GF-D8 (cell line): ENCODE measurements around the gene PRPF38A.
A peak's percentile ranks its signal among the peaks of the same experiment; 100 is the strongest.

Experiments
- DNase-seq: peaks from one replicate; lab custom pipeline; 2025; lab: John Stamatoyannopoulos, UW

Gene PRPF38A

DNA sequence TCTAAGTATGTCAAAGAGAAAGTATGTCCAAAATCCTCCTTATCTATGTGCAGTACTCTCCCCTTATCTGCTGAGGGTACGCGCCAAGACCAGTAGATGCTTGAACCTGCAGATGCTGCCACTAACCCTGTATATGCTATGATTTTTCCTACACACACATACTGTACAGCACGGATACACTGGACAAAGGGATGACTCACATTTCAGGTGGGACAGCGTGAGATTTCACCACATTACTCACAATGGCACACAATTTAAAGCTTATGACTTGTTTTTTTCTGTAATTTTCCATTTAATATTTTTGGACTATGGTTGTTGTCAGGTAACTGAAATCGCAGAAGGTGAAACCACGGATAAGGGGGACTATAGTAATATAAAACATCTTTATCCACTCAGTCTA lies 4.3 kb upstream of the PRPF38A start:
- DNase-seq: no peak

DNA sequence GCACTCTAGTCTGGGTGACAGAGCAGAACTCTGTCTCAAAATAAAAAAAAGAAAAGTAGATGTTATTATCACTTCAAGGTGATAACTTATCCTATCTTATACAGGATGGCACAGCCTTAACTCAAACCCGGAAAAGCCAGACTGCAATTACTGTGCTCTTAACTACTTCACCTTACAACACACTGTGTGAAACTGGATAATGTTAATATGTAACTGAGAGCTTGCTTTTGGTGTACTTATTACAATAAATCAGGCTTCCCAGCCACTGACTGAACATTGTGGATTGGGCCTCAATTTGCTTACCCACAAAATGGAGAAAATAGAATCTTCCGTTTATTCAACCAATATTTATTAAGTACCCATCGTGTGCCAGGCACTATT lies 1.6 kb upstream of the PRPF38A start:
- no peak for DNase-seq

DNA sequence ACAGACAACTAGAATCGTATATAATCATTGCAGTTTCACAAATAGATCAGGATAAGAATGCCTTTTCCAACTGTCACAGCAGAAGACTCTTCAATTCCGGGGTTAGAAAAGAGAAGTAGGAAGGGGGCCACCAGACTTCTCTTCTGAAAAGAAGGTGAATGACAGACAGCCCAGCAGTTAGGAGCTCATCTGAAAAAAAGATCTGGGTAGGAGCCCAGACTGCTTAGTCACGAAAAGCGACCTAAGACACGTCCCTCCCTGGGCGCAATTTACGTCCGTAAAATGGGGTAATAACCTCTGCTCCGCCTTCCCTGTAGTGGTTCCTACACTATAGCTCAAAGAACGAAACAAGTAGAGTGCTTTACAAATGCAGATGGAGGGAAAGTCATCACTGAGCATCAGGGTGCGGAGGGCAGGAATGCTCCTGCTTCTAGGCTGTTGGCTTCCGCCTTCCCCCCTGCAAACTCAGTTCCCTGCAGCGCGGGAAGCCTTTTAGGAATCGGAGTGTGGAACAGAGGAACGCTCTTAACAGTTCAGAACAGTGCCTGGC lies 761 bp upstream of the PRPF38A start:
- peak; percentile 75 for DNase-seq

DNA sequence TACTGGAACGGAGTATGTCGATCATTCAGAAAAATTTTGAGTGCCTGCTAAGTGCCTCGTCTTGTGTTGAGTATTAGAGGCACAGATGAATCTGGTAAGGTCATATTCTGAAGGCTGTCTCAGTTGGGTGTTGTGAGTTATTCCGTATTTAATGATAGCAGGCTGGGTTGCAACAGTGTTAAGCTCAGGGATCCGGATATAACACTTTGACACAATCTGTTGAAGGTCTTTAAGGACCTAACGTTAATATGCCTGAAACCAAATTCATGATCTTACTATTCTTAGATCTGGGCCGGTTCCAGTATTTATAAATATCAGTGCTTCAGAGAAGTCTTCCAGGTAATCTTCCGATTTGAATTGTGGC lies 555 bp downstream of the PRPF38A start:
- DNase-seq: no peak

- no peak for DNase-seq
Measured at GRCh38 chr1:52413410-52413989, 9.1 kb downstream of the PRPF38A start.

DNA sequence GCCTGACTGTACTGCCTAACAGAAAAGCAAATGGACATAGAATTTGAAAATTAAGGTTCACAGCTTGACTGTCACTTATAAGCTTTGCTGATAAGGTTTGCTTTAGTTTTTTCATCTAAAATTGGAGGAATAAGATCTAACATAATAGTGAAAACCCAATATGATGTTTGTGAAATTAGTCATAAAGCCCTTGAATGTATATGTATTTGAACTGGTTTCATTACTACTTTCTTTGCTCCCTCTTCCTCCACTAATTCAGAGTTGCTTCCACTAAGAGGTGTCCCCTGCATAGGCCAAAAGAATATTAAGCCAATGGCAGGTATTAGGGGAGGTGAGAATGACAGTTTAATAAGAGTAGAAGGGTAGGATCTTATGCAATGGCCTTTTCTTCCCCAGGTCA lies 10.5 kb downstream of the PRPF38A start:
- no peak for DNase-seq

DNA sequence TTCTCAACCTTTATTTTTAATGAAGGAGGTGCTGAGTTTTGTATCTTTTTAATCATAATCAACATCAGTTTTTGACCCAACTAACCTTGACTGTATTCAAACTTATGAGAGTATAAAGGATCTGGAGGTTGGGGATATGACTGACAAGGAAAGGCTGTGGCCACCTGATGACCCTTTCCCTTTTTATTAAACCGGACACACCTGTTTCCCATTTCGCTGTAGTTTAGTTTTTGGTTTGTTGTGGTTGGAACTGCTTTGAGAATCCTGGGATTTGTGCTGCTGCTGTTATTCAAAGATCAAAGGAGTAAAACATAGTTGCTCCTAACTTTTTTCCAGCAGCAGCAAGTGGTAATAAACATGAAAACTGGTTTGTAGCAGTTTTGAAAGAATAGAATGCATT lies 12.4 kb downstream of the PRPF38A start:
- no peak for DNase-seq

- no peak for DNase-seq
Measured at GRCh38 chr1:52420713-52421112, 16.3 kb downstream of the PRPF38A start.

- no peak for DNase-seq
Measured at GRCh38 chr1:52423055-52423454, 18.7 kb downstream of the PRPF38A start.

GRCh38 chr1:52423771-52424170 lies 19.4 kb downstream of the PRPF38A start:
- peak; percentile 14 for DNase-seq

DNA sequence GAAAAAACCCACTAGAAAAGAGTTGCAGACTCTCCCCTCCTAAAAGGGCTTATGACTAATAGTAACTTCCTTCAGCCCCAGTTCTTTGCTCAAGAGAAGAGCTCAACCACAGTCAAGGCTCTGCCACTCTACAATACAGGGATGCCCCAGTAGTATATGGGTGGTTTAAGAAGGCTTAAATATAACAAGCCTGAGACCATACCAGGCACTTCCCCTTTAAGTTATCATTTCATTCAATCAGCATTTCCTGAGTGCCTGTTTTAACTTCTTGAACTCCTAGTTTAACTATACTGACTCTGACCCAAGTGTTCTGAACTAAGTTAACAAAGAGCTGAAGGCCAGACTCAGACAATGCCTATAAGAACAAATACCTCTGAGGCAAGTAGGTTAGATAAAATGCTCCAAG lies 19.8 kb downstream of the PRPF38A start:
- peak; percentile 84 for DNase-seq

GRCh38 chr1:52424813-52425212 lies 20.4 kb downstream of the PRPF38A start:
- peak; percentile 43 for DNase-seq

- DNase-seq: no peak
Measured at GRCh38 chr1:52426371-52426770, 22.0 kb downstream of the PRPF38A start.

DNA sequence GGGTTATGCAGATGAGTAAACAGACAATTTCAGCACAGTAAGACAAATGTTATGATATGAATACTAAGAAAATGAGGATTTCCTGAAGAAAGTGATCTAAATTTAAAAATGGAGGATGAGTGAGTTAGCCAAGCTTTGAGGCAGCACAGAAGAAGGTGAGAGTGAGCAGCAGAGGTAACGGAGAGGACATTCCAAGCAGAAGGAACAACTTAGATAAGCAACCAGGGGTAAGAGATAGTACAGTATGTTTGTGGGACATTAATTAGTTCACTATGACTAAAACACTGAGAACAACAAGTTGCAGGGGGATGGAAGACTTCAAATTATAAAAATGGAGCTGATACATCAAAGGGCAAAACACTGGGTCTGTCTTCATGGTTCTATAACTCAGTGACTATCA lies 22.8 kb downstream of the PRPF38A start:
- DNase-seq: no peak

- no peak for DNase-seq
Measured at GRCh38 chr1:52432807-52433206, 28.4 kb downstream of the PRPF38A start.

- DNase-seq: no peak
Measured at GRCh38 chr1:52435211-52435610, 30.8 kb downstream of the PRPF38A start.

GRCh38 chr1:52435650-52436049 lies 31.2 kb downstream of the PRPF38A start:
- no peak for DNase-seq

- no peak for DNase-seq
Measured at GRCh38 chr1:52436817-52437216, 32.4 kb downstream of the PRPF38A start.

DNA sequence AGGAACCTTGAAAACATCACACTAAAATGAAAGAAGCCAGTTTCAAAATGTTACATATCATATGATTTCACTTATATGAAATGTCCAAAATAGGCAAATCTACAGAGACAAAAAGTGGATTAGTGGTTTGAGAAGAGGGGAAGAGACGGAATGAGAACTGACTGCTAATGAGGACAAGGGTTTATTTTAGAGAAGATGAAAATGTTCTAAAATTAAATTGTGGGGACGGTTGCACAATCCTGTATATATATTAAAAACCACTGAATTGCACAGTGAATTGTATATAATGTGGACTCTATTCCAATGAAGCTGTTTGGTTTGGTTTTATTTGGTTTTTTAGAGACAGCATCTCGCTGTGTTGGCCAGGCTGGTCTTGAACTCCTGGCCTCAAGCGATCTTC lies 35.6 kb downstream of the PRPF38A start:
- DNase-seq: no peak

GRCh38 chr1:52444463-52444862 lies 40.1 kb downstream of the PRPF38A start:
- no peak for DNase-seq

DNA sequence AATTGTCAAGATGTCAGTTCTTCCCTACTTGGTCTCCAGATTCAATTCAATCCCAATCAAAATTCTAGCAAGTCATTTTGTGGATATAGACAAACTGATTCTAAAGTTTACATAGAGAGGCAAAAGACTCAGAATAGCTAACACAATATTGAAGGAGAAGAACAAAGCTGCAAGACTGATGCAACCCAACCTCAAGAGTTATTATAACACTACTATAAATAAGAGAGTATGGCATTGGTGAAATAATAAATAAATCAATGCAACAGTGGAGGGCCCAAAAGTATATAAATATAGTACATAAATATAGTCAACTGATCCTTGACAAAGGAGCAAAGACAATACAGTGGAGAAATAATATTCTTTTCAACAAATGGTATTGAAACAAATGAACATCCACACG lies 49.7 kb downstream of the PRPF38A start:
- no peak for DNase-seq

DNA sequence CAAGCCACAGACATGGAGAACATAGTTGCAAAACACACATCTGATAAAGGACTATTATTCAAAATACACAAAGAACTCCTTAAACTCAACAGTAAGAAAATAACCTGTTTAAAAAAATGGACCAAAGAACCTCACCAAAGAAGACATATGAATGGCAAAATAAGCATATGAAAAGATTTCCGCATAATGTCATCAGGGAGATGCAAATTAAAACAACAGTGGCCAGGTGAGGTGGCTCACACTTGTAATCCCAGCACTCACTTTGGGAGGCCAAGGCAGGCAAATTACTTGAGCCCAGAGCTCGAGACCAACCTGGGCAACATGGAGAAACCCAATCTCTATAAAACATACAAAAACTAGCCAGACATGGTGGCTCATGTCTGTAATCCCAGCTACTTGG lies 50.4 kb downstream of the PRPF38A start:
- no peak for DNase-seq

DNA sequence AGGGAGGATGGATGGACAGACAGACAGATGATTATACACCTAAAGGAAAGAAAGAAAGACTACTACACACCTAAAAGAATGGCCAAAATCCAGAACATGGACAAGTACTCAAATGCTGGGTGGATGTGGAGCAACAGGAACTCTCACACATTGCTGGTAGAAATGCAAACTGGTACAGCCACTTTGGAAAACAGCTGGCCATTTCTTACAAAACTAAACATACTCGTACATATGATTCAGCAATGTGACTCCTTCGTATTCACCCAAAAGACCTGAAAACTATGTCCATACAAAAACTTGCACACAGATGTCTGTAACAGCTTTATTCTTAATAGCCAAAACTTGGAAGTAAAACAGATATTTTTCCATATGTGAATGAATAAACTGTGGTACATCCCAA lies 51.3 kb downstream of the PRPF38A start:
- DNase-seq: no peak

DNA sequence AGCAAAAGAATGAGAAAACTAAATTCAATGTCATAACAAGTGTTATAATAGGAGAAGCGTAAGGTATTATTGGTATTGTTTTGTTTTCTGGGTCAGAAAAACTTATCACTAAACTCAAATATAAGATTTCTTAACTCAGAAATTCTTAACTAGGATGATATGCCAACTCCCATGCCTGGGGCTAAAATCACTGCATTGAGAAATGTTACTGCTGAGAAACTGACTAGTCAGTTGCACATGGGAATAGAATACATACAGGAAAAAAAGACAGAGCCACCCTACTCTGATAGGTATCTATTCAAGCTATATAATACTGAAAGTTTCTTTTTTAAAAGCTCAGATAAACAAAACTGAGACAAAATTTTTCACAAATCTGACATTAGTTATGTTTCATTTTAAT lies 56.3 kb downstream of the PRPF38A start:
- no peak for DNase-seq

GRCh38 chr1:52461821-52462220 lies 57.4 kb downstream of the PRPF38A start:
- DNase-seq: no peak
